ENCODE measurements around the gene TBC1D5. TPM values are rescaled to one million over a fixed set of nuclear protein-coding genes. Genes with fewer than 3 reads are reported as not detected.
"Not testable (repeated sequence)": the region's sequence is repeated elsewhere in the genome, so short reads cannot be mapped to it uniquely, and the experiment has no call there.

TBC1D5 gene
- total and polyA plus RNA-seq, 2 of the 8 experiments (the other 6 are each of a cell fraction or from before 2014, with no cell fraction given) = 11.0 to 22.9 TPM

DNA sequence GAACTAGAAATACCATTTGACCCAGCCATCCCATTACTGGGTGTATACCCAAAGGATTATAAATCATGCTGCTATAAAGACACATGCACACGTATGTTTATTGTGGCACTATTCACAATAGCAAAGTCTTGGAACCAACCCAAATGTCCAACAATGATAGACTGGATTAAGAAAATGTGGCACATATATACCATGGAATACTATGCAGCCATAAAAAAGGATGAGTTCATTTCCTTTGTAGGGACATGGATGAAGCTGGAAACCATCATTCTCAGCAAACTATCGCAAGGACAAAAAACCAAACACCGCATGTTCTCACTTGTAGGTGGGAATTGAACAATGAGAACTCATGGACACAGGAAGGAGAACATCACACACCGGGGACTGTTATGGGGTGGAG, 210.0 kb downstream of the TBC1D5 start:
- H3K4me2 ChIP-seq (ENCODE audit: insufficient read depth in 1 of 2, low read depth in 2 of 2, low read length in 2 of 2); DNase-seq (ENCODE audit: low read depth in 1 of 2, low spot score in 2 of 2); H4K5ac ChIP-seq (ENCODE audit: insufficient read length, low read depth, low read length); POLR2A ChIA-PET (ENCODE audit: partially characterized antibody); H3K79me1 ChIP-seq (ENCODE audit: low read depth, low read length); H3K36me3 ChIP-seq (ENCODE audit: control insufficient read depth in 2 of 4, insufficient read depth in 4 of 4, low read length in 3 of 4); H2BK15ac ChIP-seq (ENCODE audit: low read length); H3K4me3 ChIP-seq (ENCODE audit: extremely low read depth in 1 of 4, insufficient read depth in 2 of 4, low read depth in 3 of 4, low read length in 4 of 4); H4K20me1 ChIP-seq (replicated peaks in 1 of 2; ENCODE audit: control insufficient read depth in 1 of 2, insufficient read depth in 2 of 2, low read length in 2 of 2); H3K9me3 ChIP-seq (ENCODE audit: insufficient read depth in 2 of 2, low read depth in 1 of 2, low read length in 1 of 2); FAIRE-seq; H4K91ac ChIP-seq (replicated peaks; ENCODE audit: insufficient read length, low read length); H3K23me2 ChIP-seq (ENCODE audit: low read depth, low read length); H3K14ac ChIP-seq (ENCODE audit: insufficient read length); H2BK120ac ChIP-seq (replicated peaks; ENCODE audit: low read depth, low read length); H3K4ac ChIP-seq (replicated peaks; ENCODE audit: insufficient read length, low read depth, low read length); H2BK20ac ChIP-seq (ENCODE audit: low read length); H3K79me2 ChIP-seq (ENCODE audit: control insufficient read depth in 1 of 2, insufficient read depth in 2 of 2, low read length in 2 of 2); H3K27me3 ChIP-seq (replicated peaks in 1 of 4; ENCODE audit: control insufficient read depth in 3 of 4, extremely low read depth in 1 of 4, insufficient read depth in 3 of 4, low read length in 3 of 4); H2AFZ ChIP-seq (ENCODE audit: low read length); H2BK12ac ChIP-seq (ENCODE audit: low read depth, low read length); CTCF ChIA-PET (ENCODE audit: partially characterized antibody); H2AK5ac ChIP-seq (ENCODE audit: low read depth, low read length); H2BK5ac ChIP-seq (ENCODE audit: low read depth, low read length); H3K27ac ChIP-seq (ENCODE audit: low read depth, low read length); H3K56ac ChIP-seq (replicated peaks; ENCODE audit: insufficient read length, low read depth, low read length); H3K9ac ChIP-seq (replicated peaks in 1 of 4; ENCODE audit: extremely low read depth in 1 of 4, low read depth in 3 of 4, low read length in 3 of 4); H4K8ac ChIP-seq (ENCODE audit: extremely low read depth, insufficient read depth, low read length); H3K4me1 ChIP-seq (replicated peaks in 1 of 4; ENCODE audit: control insufficient read depth in 3 of 4, insufficient read depth in 4 of 4, low read length in 3 of 4); H3K23ac ChIP-seq (ENCODE audit: insufficient read length); H3K18ac ChIP-seq (ENCODE audit: extremely low read depth, low read length): not testable (repeated sequence)
- 95% methylated on average over 3 of the region's 4 CpGs; no CpG with 5 or more reads in 1 of the 2 experiments for WGBS, 2 experiments (ENCODE audit: extremely low coverage in 1 of 2, insufficient coverage in 1 of 2, insufficient read length in 1 of 2, insufficient replicate concordance in 2 of 2, low coverage in 1 of 2, low lambda C conversion rate in 2 of 2, missing lambda C conversion rate in 1 of 2)
